Progenitor cell of endocrine pancreas (in vitro differentiated cells): Measurements from ENCODE around the gene CPEB3. TPM values are rescaled to one million over a fixed set of nuclear protein-coding genes. Genes with fewer than 3 reads are reported as not detected.

Experiments
- DNase-seq: peaks from one replicate; pipeline ENCODE4 v3.0.0; 2021; ENCODE audit warnings: low spot score; ENCODE audit not compliant: unreplicated experiment
- H3K27ac Mint-ChIP-seq: 2 replicates; pipeline ENCODE4 v1.8.0; 2021; ENCODE audit warnings: mild to moderate bottlenecking, moderate library complexity, mixed read lengths
- H3K27me3 Mint-ChIP-seq: 2 replicates; pipeline ENCODE4 v1.8.0; 2021; ENCODE audit warnings: mixed read lengths
- H3K36me3 Mint-ChIP-seq: 2 replicates; pipeline ENCODE4 v1.8.0; 2022; ENCODE audit warnings: mixed read lengths; ENCODE audit not compliant: insufficient read depth
- H3K4me1 Mint-ChIP-seq: 2 replicates; pipeline ENCODE4 v1.8.0; 2021; ENCODE audit warnings: low read depth, mixed read lengths
- H3K4me3 Mint-ChIP-seq: 2 replicates; pipeline ENCODE4 v1.8.0; 2021; ENCODE audit warnings: low read depth, mild to moderate bottlenecking, moderate library complexity, mixed read lengths
- H3K9me3 Mint-ChIP-seq: 2 replicates; pipeline ENCODE4 v1.8.0; 2021; ENCODE audit warnings: low read depth, mixed read lengths
- CTCF ChIP-seq: fragments of 200-600 bp; sonication (generic); IDR thresholded peaks from one replicate; pipeline ENCODE4 v1.5.0; 2021; ENCODE audit warnings: antibody characterized with exemption, mild to moderate bottlenecking; ENCODE audit not compliant: unreplicated experiment
- total RNA-seq: library from RNA; stranded (reverse); gene quantifications from 2 replicates; pipeline ENCODE4 v1.2.1, GENCODE V29; 2021

CPEB3 gene
- total RNA-seq, 1 donor from 2014 or later = 2.1 TPM

- H3K4me1 Mint-ChIP-seq = no peaks in the 10 kb centered on the region
- TF ChIP-seq CTCF = no peak
- no peaks in the 10 kb centered on the region for H3K9me3 Mint-ChIP-seq
- H3K27ac Mint-ChIP-seq = no peak overlapping the region
- H3K36me3 Mint-ChIP-seq = no peaks in the 10 kb centered on the region
- DNase-seq = no peak
- no peak overlapping the region for H3K4me3 Mint-ChIP-seq
- no peaks in the 10 kb centered on the region for H3K27me3 Mint-ChIP-seq
These were observed 110.5 kb downstream of the CPEB3 start for GRCh38 chr10:92180399-92180798.

- no peaks in the 10 kb centered on the region for H3K9me3 Mint-ChIP-seq
- no peak overlapping the region for H3K4me3 Mint-ChIP-seq
- H3K4me1 Mint-ChIP-seq = no peaks in the 10 kb centered on the region
- no peak for TF ChIP-seq CTCF
- H3K36me3 Mint-ChIP-seq = no peaks in the 10 kb centered on the region
- H3K27me3 Mint-ChIP-seq = no peaks in the 10 kb centered on the region
- H3K27ac Mint-ChIP-seq = no peak overlapping the region
- no peak for DNase-seq
These were observed 113.3 kb downstream of the CPEB3 start for GRCh38 chr10:92177546-92177945.

DNA sequence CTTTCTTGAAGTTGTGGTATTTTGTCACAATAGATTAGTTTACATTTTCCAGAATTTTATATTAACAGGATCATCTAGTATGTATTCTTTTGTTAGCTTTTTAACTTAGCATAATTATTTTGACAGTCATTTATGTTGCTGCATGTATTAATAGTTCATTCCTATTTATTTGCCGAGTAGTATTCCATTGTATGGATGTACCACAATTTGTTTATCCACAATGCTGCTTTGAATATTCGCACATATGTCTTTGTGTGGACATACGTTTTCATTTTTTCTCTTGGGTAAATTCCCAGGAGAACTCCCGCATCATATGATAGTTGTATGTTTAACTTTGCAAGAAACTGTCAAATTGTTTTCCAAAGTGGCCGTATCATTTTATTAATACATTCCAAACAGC is 115.7 kb downstream of the CPEB3 start:
- no peaks in the 10 kb centered on the region for H3K36me3 Mint-ChIP-seq
- no peak for DNase-seq
- H3K27ac Mint-ChIP-seq = no peak overlapping the region
- no peaks in the 10 kb centered on the region for H3K27me3 Mint-ChIP-seq
- no peak for TF ChIP-seq CTCF
- H3K4me1 Mint-ChIP-seq = no peaks in the 10 kb centered on the region
- no peaks in the 10 kb centered on the region for H3K9me3 Mint-ChIP-seq
- H3K4me3 Mint-ChIP-seq = no peak overlapping the region

DNA sequence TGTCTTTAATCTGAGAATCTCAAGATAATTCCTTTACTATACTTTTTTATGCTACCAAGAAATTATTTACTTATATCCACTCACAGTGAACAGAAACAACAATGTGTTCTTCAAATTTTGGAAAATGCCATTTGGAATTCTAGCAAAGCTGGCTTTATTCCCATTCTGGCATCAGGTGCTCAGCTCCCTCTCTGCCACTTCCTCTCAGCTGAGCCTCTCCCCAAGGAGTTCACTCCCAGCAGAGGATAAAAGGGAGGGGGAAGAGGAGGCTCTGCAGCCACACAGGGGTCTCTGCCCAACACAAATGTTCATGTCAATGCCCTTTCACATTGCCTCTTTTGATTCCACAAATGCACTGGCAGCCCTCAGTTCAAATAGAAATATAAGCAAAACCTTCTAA is 116.9 kb downstream of the CPEB3 start:
- TF ChIP-seq CTCF = no peak
- Mint-ChIP-seq H3K4me1 (no peaks in the 10 kb centered on the region), H3K27me3 (no peaks in the 10 kb centered on the region), H3K4me3 (no peak overlapping the region), H3K36me3 (no peaks in the 10 kb centered on the region), H3K27ac (no peak overlapping the region), H3K9me3 (no peaks in the 10 kb centered on the region)
- DNase-seq = no peak

DNA sequence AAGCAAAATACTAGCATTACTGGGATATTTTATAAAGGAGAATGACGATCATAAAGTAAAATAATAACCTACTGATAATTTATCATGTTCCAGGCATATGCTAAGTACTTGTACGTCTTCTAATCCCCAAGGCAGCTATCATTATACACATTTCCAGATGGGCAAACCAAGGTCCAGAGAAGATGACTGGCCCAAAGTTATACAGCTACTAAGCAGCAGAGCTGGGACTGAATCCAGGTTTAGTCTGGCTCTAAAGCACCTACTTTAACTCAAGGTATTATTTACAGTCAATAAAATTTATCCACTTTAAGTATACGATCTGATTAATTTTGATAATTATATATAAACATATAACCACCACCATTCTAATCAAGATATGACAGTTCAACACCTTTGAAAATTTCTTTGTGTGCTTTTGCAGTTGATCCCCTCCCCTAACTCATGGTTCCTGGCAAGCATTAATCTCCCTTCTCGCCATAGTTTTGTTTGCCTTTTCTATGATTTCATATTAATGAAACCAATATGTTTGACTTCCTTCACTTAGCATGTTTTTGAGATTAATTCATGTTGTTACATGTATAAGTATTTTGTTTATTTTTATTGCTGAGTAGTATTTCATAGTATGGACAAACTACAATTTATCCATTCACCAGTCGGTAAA is 126.7 kb downstream of the CPEB3 start:
- H3K4me3 Mint-ChIP-seq = no peak overlapping the region
- peaks cover 2% of the 10 kb centered on the region for H3K4me1 Mint-ChIP-seq
- no peak overlapping the region for H3K27ac Mint-ChIP-seq
- DNase-seq = no peak
- peaks cover 7% of the 10 kb centered on the region for H3K9me3 Mint-ChIP-seq
- peaks cover 5% of the 10 kb centered on the region for H3K36me3 Mint-ChIP-seq
- TF ChIP-seq CTCF = no peak
- H3K27me3 Mint-ChIP-seq = no peaks in the 10 kb centered on the region
